ENCODE data around the gene NXPH2.
A peak's percentile ranks its signal among the peaks of the same experiment; 100 is the strongest.

- TF ChIP-seq CTCF (conservative IDR thresholded peaks at IDR 0.05 in 1 of 2, IDR thresholded peaks at IDR 0.05 in 1 of 2; ENCODE audit: low read depth in 1 of 2, low read length in 2 of 2) (peak; percentile 54 to 74), EZH2 (IDR thresholded peaks at IDR 0.05; ENCODE audit: low read length, missing control alignments) (no peak)
These were observed 47.4 kb upstream of the NXPH2 start for GRCh38 chr2:138827426-138828054.

Data from fibroblast of lung (primary cell).